Measurements from ENCODE around the gene AP2S1.
"Not testable (repeated sequence)": the region's sequence is repeated elsewhere in the genome, so short reads cannot be mapped to it uniquely, and the experiment has no call there.

AP2S1 gene

DNA sequence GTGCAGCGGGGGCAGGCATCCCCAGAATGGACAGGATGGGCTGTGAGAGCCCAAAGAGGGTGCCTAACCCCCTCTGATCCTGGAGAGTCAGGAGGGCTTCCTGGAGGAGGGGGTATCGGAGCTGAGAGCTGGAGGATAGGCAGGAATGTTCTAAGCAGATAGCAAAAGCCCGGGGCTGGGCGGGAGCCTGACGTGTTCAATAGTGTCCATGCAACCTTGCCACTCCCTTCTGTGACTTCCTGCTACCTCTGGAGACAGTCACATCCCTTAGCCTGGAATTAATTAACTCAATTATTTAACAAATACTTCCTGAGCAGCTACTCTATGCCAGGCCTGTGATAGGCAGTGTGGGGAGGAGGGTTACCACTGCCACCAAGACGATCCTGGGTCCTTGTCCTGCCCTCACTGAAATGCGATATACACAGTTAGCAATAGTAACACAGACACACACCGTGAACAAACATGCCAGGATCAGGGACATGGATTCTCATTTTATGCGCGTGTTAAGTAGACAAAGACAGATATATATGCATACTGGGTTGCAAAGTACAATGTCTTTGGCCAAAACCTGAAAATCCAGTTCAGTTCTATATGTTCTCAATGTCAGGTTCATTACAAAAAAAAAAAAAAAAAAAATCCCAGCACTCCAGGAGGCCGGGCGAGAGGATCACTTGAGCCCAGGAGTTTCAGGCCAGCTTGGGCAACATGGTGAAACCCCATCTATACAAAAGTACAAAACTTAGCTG is 10.7 kb downstream of the AP2S1 start:
- DNase-seq: no peak

DNA sequence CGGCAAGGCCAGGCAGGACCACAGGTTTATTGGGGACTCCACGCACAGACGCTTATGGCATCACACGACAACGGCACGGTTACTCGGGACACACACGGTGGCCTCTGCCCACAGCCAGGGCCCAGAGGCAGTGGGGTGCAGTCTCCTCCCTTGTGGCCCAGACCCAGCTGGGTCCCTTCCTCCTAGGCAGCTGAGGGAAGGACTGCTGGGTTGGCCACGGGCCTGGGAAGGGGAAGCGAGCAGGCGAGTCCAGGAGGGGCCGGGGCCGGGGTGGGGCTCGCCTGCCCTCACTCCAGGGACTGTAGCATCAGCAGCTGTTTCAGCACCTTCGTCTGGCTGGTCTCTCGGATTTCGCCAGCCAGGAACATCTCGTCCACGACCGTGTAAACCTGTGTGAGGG is 12.5 kb downstream of the AP2S1 start:
- DNase-seq: no peak

DNA sequence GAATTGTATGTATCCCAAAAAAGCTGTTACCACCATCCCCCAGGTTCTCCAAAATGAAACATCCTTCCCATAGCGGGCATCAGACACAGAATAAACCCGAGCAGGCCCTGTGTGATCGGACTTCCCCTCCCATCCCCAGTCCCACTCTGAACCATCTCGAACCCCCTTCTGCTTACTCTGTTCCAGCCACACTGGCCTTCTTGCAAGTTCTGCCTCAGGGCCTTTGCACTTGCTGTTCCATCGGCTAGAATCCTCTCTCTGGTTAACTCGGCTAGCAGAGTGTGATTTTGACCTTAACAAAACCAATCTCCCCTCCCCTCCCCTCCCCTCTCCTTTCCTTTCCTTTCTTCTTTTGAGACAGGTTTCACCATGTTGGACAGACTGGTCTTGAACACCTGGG is 15.7 kb downstream of the AP2S1 start:
- DNase-seq: no peak

DNA sequence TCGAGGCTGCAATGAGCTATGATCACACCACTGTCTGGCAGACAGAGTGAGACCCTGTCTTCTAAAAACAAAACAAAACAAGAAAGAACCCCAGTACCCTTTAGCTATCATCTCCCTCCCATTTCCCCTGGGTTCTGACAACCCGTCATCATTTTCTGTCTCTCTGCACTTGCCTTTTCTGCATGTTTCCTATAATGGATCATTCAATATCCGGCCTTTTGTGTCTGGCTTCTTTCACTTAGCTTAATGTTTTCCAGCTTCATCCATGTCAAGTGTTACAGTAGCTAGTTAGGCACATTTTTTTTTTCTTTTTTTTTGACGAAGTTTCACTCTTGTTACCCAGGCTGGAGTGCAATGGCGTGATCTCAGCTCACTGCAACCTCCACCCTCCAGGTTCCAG is 16.5 kb downstream of the AP2S1 start:
- no peak for DNase-seq

DNA sequence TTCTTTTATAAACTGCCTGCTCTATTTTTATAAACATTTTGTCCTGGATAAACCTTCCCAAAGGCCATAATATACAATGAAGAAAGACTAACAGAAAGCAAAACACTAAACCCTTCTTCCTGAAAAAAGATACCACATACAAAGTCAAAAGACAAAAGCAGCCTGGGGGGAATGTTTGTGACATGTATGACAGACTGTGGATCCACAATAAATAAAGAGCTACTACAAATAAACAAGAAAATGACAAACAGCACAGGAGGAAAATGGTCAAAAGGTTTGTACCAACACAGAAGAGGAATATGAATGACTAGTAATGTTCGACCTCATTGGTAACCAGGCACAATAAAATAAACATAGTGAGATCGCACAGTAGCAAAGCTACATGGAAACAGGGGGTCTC is 19.8 kb downstream of the AP2S1 start:
- DNase-seq: no peak

DNA sequence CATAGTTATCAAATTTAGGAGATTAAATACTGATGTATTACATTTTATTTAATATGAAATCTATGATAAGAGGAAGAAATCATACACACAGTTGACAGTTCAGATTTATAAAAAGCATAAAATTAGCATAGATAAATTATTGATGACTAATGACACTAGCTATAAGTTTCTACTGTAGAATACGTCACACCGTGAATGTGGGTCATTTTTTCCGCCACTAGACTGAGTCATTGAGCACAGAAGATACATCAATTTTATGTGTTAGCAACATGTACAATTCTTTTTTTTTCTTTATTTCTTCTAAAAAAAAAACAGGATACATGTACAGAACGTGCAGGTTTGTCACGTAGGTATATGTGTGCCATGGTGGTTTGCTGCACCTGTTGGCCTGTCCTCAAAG is 22.2 kb downstream of the AP2S1 start:
- no peak for DNase-seq

DNA sequence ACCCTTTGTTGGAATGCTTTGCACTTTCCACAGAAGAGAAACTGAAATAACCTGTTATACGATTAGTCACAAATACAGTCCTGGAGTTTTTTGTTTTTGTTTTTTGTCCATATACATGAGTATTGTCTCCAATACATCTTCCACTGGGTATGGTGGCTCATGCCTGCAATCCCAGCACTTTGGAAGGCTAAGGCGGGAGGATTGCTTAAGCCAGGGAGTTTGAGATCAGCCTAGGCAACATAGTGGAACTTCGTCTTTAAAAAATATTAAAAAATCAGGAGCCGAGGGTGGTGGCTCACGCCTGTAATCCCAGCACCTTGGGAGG is 25.0 kb downstream of the AP2S1 start:
- no peak for DNase-seq

DNA sequence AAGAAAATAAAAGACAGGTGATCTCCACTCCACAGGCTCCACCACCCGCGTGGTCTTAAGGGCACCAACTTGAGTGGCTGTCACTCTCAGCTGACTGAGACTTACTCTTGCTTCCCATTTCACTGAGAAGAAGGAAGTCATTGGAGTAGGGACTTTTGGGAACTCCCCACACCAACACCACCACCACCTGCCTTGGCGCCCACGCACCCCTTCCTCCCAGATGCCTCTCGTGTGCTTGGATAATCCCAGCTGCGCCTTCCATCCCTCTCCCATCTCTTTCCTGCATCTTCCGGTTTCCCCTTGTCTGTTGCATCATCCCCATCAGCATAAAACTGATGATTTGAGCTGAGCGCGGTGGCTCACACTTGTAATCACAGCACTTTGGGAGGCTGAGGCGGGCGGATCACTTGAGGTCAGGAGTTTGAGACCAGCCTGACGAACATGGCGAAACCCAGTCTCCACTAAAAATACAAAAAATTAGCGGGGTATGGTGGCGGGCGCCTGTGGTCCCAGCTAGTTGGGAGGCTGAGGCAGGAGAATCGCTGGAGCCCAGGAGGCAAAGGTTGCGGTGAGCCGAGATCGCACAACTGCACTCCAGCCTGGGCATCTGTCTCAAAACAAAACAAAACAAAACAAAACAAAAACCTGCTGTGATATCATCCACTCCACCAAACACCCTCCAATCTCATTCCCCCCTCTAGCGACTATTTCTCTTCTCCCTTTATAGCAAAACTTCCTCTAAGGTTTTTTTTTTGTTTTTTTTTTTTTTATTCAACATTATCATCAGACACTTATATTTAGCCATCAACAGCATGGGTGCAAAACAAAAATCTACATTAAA is 25.5 kb downstream of the AP2S1 start:
- no peak for DNase-seq

DNA sequence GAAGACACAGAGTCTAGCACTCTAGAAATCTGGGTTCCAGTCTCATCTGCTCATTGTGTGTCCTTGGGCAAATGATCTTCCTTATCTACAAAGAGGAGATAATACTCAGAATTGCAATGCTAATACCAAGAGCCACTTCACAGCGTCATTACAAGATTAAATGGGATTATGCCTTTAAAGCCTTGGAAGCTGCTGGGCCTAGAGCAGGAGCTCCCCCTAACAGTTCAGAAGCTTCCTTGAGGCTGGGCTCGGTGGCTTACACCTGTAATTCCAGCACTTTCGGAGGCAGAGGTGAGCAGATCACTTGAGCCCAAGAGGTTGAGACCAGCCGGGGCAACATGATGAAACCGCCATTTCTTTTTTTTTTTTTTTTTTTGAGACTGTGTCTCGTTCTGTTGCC is 27.6 kb downstream of the AP2S1 start:
- DNase-seq: no peak

DNA sequence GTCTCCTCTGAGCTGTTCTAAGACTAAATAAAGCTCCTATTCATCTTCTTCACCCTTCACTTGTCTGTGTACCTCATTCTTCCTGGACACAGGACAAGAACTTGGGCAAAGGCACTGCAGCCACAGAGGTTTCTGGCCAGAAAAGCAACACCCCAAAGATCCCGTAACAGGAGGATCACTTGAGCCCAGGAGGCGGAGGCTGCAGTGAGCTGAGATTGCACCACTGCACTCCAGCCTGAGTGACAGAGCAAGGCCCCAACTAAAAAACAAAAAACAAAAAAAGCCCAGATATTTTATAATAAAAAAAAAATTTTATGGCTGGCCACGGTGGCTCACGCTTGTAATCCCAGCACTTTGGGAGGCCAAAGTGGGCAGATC is 28.2 kb downstream of the AP2S1 start:
- DNase-seq: not testable (repeated sequence)

DNA sequence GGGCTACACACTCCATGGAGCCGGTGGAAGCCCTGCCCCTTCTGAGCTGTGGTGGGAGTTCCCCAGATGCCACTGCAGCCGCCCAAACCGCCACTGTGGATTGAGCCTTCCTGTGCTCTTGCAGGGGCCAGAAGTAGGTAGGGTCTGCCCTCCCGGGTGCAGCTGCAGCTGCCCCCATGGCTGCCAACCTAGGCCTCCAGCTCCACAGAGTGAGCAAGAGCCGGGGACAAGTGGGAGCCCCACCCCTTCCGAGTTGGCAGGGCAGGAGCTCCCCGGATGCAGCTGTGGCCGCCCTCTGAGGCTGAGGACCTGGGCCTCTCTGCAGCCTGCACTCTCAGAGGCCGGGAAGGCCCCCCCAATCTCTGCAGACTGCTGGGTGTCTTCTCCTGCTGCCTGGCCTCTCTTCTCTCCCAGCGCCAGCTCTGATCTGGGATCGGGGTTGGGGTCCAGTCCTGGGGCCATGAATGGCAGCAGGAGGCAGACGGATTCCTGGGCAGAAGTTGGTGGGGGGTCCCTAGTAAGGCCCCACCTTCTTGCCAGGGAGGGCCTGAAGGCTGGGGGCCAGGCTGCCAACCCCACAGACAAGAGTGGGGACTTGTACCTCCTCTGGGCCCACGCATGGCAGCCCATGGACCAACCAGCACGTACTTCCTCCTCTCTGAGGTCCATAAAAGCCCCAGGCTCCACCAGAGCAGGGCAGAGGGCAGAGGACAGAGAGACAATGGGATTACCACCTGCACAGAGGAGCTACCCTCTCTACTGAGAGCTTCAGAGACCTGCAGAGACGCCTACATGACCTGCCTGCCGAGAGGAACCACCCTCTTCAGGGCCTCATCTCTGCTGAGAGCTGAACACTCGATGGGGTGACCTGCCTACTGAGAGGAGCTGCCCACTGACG is 28.9 kb downstream of the AP2S1 start:
- DNase-seq: no peak

DNA sequence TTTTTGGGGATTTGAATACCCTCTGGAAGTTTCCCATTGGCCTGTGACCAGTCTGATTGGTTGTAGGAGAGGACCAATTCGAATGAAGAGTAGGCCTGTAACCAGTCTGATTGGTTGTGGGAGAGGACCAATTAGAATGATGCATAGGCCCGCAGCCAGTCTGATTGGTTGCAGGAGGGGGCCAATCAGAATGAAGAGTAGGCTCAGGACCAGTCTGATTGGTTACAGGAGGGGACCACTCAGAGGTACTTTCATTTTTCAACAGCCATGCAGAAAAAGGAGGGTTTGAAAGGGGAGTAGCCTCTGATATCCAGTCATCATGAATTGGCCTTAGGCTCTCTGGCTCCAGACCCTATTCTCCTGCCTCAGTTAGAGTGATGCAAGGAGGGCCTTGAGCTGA is 31.8 kb downstream of the AP2S1 start:
- peak; percentile 9 for DNase-seq

DNA sequence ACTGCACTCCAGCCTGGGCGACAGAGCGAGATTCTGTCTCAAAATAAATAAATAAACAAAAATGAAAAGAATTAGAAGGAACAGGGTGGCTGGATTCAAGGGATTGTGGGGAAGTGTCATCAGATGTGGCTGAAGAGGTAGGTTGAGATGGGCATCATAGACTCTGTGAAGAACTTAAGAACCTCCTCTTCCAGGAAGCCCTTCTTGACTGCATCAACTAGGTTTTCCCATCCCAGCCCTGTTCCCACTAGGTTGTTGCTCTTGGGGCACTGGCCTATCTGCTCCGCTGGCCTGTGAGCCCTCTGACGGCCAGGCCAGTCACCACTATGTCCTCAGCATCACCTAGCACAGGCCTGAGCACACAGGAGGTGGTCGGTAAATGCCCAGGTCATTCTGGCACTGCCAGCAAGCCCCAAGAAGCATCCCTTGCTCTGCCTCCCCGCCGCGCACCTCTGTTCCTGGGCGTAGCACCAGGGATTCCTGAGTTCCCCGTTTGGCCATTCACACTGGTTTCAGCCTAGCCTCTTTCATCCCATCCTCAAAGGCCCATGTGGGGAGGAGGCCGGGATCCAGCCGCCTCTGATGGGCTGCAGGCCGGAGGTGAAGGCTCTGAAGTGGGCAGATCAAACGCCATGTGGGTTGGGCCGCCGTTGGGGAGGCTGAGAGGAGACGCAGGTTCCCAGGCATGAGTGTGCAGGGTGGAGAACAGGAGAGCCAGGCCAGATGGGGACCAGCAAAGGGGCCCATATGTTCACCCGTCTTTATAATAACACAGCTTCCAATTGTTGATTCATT is 34.6 kb downstream of the AP2S1 start:
- DNase-seq: no peak

DNA sequence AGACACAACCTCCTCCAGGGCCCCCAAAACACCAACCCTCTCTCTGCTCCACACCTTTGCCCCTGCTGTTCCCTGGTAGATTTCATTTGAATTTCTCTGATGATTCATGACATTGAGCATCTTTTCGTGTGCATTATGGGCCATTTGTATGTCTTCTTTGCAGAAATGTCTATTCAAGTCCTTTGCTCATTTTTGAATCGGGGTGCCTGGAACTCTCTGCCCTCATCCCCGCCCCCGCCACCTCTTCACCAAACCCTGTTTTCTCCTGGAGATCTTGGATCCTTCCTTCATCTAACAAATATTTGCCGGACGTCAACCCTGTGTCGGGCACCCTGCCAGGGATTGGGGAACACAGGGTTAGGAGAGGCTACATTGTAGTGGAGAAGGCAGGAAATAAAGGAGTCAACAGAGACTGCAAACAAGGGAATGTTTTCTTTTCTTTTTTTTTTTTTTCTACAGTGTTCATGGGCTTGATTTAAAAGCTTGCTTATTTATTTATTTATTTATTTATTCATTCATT is 36.7 kb downstream of the AP2S1 start:
- DNase-seq: no peak

DNA sequence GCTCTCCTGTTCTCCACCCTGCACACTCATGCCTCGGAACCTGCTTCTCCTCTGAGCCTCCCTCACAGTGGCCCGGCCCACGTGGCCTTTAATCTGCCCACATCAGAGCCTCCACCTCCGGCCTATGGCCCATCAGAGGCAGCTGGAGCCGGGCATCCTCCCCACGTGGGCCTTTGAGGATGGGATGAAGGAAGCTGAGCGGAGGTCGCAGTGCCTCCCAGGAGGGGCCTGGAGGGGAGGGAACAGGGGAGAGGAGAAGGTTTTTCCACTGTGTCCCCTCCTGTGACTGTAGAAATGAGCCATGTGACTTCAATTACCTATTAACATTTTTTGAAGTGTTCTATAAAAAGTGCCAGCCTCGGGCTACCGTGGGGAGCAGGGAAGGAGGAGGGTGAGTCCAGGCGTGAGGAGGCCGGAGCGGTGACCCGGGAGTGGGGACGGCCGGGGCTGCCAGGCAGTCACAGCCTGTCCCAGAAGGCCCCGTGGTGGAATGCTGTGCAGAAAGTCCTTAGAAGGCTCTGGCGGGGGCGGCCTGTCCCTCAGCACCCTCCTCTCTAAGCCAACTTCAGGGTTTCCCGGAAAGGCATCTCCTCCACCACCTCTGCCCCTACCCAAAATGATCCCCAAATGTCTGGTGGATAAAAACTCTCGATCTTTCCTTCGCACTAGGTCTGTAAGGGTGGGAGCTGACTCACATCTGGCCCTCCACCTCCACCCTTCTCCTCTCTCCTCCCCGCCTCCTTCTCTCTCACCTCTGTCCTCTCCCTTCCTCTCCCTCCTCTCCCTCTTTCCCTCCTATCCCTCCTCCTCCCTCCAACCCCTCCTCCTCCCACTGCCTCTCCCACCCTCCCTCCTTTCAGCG is 37.4 kb downstream of the AP2S1 start:
- no peak for DNase-seq

DNA sequence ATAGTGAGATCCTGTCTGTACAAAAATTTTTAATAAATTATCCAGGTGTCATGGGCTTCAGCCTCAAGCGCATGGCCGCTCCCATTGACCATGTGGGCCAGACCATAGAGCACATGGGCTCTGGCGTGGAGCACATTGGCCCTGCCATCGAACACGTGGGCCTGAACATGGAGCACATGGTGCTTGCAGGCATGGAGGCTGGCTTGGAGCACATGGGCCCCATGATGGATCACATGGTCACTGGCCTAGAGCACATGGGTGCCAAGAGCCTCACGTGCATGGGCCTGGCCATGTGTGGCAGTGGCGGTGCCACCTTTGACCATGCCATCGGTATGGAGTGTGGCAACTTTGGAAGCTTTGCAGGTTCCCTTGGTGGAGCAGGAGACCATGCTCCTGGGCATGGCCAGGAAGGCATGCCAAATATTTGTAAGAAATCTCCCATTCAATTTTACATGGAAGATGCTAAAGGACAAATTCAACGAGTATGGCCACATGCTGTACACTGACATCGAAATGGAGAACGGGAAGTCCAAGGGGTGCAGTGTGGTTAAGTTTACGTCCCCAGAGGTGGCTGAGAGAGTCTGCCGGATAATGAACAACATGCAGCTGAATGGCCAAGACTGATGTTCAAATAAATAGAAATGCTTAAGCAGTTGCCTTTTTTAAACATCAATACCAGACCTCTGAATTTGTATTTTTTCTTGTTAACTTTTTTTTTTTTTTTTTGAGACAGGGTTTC is 40.9 kb downstream of the AP2S1 start:
- DNase-seq: no peak

DNA sequence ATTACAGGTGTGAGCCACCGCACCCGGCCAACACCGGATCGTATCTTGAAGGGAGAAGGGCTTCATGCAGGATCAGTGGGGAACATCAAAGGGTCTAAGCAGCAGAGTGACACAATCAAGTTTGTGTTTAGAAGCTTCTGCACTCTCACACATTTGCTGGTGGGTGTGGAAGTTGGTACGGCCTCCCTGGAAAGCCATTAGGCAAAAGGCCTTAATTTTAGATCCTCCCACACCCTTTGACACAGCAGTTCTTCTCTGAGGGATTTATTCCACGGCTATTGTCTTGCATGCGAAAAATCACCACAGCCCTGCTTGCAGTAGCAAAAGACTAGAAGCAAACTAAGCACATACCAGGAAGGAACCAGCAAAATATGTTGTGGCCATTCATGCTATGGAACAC is 44.0 kb downstream of the AP2S1 start:
- no peak for DNase-seq

DNA sequence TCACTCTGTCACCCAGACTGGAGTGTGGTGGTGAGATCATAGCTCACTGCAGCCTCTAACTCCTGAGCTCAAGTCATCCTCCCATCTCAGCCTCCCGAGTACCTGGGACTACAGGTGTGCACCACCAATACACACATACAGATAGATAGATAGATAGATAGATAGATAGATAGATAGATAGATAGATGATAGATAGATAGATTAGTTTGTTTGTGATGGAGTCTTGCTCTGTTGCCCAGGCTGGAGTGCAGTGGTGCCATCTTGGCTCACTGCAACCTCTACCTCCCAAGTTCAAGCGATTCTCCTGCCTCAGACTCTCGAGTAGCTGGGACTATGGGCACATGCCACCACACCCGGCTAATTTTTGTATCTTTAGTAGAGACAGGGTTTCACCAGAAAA is 46.2 kb downstream of the AP2S1 start:
- not testable (repeated sequence) for DNase-seq

DNA sequence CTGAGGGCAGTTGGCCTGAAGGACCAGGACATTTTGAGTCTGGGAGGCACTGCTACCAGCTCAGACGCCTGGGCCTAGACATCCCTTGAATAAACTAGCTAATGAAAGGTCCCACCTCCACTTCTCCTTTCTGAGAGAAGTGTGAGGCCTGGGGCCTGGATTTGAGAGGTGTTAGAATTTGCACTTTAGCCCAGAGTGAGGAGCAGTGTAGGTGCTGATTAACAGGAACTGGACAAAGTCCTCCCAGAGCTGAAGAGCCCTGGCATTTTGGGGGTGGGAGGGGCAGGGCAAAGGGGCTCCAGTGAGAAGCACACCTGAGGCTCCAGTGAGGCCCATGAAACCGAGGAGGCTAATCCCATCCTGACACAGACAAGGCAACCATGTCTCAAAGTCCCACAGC is 47.1 kb downstream of the AP2S1 start:
- DNase-seq: no peak

DNA sequence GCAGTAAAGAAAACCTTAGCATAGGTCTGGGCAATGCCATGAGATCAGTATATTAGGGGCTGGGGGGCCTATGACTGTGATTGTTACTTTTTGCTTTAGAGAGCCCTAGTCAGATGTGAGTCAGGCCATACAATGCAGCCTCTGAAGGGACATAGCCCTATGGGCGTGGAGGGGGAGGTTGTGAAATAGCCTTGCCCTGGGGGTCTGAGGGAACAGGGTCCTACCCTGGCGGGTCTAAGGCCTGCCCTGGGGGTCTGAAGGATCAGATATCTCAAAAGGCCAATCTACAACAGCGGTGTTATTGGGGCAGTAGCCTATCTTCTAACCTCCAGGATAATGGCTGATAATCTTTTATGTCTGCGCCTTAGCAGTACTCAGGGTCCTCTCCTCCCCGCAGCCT is 48.5 kb downstream of the AP2S1 start:
- DNase-seq: no peak

DNA sequence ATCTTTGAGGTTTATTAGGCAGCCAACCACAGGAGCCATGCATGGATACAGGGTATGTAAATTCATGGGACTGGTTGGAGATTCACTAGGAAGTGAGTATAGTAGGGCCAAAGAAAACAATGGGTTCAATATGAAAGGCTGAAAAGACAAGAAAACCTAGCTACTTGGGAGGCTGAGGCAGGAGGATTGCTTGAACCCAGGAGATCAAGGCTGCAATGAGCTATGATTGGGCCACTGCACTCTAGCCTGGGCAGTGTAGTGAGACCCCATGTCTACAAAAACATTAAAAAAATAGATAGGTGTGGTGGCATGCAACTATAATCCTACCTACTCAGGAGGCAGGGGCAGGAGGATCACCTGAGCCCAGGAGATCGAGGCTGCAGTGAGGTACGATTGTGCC is 51.9 kb downstream of the AP2S1 start:
- DNase-seq: no peak
